ENCODE measurements around the gene CEP112. TPM values are rescaled to one million over a fixed set of nuclear protein-coding genes. Genes with fewer than 3 reads are reported as not detected.

The CEP112 gene
- total and polyA plus RNA-seq, 10 of the 15 experiments (the other 5 are each of a cell fraction or from before 2014, with no cell fraction given): 0.11 to 3.8 (median 0.32) TPM; not detected in 1

- H3K79me2 ChIP-seq (ENCODE audit: control insufficient read depth, insufficient read depth, low read length): no peaks in the 10 kb centered on the region
- no peak overlapping the region for H3K4me3 ChIP-seq
- 0% methylated on average over 1 of the region's 1 CpG for WGBS (ENCODE audit: insufficient coverage, insufficient replicate concordance, low lambda C conversion rate, missing lambda C conversion rate)
- ChIA-PET SMC1A (ENCODE audit: uncharacterized antibody, unreplicated experiment) (no interaction called here), CTCF (interaction anchor here (0.6 kb wide), 1 partner anchor 112 kb away, joined by 3 read pairs; no protein-coding TSS in a partner anchor), POLR2A (interaction anchor here (0.5 kb wide), 1 partner anchor 593 kb away, joined by 6 read pairs; no protein-coding TSS in a partner anchor), RAD21 (ENCODE audit: unreplicated experiment) (no interaction called here)
- H3K36me3 ChIP-seq (ENCODE audit: control insufficient read depth in 2 of 2, insufficient read depth in 2 of 2, low read length in 1 of 2): no peaks in the 10 kb centered on the region
- H3K27me3 ChIP-seq (replicated peaks in 1 of 2; ENCODE audit: control insufficient read depth in 2 of 2, insufficient read depth in 2 of 2, low read length in 1 of 2): no peaks in the 10 kb centered on the region
- DNase-seq (ENCODE audit: low read depth, low spot score) (no peak), ATAC-seq (no peak), FAIRE-seq (no peak)
- H3K9ac ChIP-seq (ENCODE audit: control insufficient read depth, insufficient read depth, low read length): no peak overlapping the region
- intact Hi-C loops (cut with micrococcal nuclease; ENCODE audit: unreplicated experiment): no loop called here
- in situ Hi-C loops (cut with MboI): no loop called here
- H3K4me1 ChIP-seq (ENCODE audit: control insufficient read depth, insufficient read depth, low read length): no peaks in the 10 kb centered on the region
- H3K27ac ChIP-seq (ENCODE audit: control insufficient read depth, insufficient read depth): no peak overlapping the region
- H3K9me3 ChIP-seq (replicated peaks; ENCODE audit: control insufficient read depth, insufficient read depth, low read length): no peaks in the 10 kb centered on the region
- no peaks in the 10 kb centered on the region for H4K20me1 ChIP-seq (ENCODE audit: control insufficient read depth, insufficient read depth)
- no TSS peak for BruUV-seq (replicated peaks)
- no peak overlapping the region for H2AFZ ChIP-seq (ENCODE audit: control insufficient read depth, low read depth, low read length)
- H3K4me2 ChIP-seq (ENCODE audit: control insufficient read depth, insufficient read depth): no peak overlapping the region
- no peak for TF ChIP-seq MLLT1 (IDR thresholded peaks at IDR 0.05)
- no peak for TF ChIP-seq POLR2AphosphoS5 (IDR thresholded peaks at IDR 0.05; ENCODE audit: low read length)
- TF ChIP-seq, protein P1, sequence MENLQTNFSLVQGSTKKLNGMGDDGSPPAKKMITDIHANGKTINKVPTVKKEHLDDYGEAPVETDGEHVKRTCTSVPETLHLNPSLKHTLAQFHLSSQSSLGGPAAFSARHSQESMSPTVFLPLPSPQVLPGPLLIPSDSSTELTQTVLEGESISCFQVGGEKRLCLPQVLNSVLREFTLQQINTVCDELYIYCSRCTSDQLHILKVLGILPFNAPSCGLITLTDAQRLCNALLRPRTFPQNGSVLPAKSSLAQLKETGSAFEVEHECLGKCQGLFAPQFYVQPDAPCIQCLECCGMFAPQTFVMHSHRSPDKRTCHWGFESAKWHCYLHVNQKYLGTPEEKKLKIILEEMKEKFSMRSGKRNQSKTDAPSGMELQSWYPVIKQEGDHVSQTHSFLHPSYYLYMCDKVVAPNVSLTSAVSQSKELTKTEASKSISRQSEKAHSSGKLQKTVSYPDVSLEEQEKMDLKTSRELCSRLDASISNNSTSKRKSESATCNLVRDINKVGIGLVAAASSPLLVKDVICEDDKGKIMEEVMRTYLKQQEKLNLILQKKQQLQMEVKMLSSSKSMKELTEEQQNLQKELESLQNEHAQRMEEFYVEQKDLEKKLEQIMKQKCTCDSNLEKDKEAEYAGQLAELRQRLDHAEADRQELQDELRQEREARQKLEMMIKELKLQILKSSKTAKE (IDR thresholded peaks at IDR 0.05; ENCODE audit: low read depth, poor library complexity, severe bottlenecking): no peak
- no peak for TF ChIP-seq SREBF1 (IDR thresholded peaks at IDR 0.05; ENCODE audit: low read length)
- TF ChIP-seq RELB (IDR thresholded peaks at IDR 0.05; ENCODE audit: low read depth): no peak
- no peak for TF ChIP-seq PAX8 (IDR thresholded peaks at IDR 0.05)
- TF ChIP-seq ATF2 (IDR thresholded peaks at IDR 0.05; ENCODE audit: low read length): no peak
- TF ChIP-seq ZNF384 (IDR thresholded peaks at IDR 0.05; ENCODE audit: borderline replicate concordance, low read depth, low read length): no peak
- TF ChIP-seq, protein P2, sequence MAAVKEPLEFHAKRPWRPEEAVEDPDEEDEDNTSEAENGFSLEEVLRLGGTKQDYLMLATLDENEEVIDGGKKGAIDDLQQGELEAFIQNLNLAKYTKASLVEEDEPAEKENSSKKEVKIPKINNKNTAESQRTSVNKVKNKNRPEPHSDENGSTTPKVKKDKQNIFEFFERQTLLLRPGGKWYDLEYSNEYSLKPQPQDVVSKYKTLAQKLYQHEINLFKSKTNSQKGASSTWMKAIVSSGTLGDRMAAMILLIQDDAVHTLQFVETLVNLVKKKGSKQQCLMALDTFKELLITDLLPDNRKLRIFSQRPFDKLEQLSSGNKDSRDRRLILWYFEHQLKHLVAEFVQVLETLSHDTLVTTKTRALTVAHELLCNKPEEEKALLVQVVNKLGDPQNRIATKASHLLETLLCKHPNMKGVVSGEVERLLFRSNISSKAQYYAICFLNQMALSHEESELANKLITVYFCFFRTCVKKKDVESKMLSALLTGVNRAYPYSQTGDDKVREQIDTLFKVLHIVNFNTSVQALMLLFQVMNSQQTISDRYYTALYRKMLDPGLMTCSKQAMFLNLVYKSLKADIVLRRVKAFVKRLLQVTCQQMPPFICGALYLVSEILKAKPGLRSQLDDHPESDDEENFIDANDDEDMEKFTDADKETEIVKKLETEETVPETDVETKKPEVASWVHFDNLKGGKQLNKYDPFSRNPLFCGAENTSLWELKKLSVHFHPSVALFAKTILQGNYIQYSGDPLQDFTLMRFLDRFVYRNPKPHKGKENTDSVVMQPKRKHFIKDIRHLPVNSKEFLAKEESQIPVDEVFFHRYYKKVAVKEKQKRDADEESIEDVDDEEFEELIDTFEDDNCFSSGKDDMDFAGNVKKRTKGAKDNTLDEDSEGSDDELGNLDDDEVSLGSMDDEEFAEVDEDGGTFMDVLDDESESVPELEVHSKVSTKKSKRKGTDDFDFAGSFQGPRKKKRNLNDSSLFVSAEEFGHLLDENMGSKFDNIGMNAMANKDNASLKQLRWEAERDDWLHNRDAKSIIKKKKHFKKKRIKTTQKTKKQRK (IDR thresholded peaks at IDR 0.05; ENCODE audit: low read depth, low read length): no peak
- TF ChIP-seq NFXL1 (IDR thresholded peaks at IDR 0.05; ENCODE audit: borderline replicate concordance): no peak
- TF ChIP-seq, protein P3, sequence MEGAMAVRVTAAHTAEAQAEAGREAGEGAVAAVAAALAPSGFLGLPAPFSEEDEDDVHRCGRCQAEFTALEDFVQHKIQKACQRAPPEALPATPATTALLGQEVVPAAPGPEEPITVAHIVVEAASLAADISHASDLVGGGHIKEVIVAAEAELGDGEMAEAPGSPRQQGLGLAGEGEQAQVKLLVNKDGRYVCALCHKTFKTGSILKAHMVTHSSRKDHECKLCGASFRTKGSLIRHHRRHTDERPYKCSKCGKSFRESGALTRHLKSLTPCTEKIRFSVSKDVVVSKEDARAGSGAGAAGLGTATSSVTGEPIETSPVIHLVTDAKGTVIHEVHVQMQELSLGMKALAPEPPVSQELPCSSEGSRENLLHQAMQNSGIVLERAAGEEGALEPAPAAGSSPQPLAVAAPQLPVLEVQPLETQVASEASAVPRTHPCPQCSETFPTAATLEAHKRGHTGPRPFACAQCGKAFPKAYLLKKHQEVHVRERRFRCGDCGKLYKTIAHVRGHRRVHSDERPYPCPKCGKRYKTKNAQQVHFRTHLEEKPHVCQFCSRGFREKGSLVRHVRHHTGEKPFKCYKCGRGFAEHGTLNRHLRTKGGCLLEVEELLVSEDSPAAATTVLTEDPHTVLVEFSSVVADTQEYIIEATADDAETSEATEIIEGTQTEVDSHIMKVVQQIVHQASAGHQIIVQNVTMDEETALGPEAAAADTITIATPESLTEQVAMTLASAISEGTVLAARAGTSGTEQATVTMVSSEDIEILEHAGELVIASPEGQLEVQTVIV (IDR thresholded peaks at IDR 0.05; ENCODE audit: borderline replicate concordance, partially characterized antibody): no peak
Measured at GRCh38 chr17:66063686-66064085, 128.2 kb downstream of the CEP112 start.

Measured in GM12878 (cell line).